K562 (cell line): Measurements from ENCODE around the gene FUNDC1. TPM values are rescaled to one million over a fixed set of nuclear protein-coding genes. Genes with fewer than 3 reads are reported as not detected.

Source experiments
- ATF1 ChIP-seq, 2 experiments: fragments of 450-650 bp in 1 of 2; IDR thresholded peaks; 2 replicates each; pipeline ENCODE4 v1.6.1; 2016; ENCODE audit warnings: missing compliant biosample characterization in 1 of 2, missing genetic modification characterization in 1 of 2
- BCL6 ChIP-seq: fragments of 250-450 bp; sonication (Bioruptor Pico); IDR thresholded peaks from 2 replicates; pipeline ENCODE4 v1.4.0; 2020
- CBFA2T3 ChIP-seq: fragments of 450-650 bp; IDR thresholded peaks from 2 replicates; pipeline ENCODE4 v1.6.1; 2017
- CSDE1 ChIP-seq, 2 experiments: fragments of 450-650 bp; IDR thresholded peaks; 2 replicates each; pipeline ENCODE4 v1.6.1; 2016; ENCODE audit warnings: mild to moderate bottlenecking in 1 of 2
- HOXB6 ChIP-seq: fragments of 250-450 bp; sonication (Bioruptor Pico); IDR thresholded peaks from 2 replicates; pipeline ENCODE4 v1.5.1; 2022; ENCODE audit warnings: mild to moderate bottlenecking, borderline replicate concordance
- MAFK ChIP-seq: IDR thresholded peaks from 2 replicates; pipeline ENCODE4 v1.6.1; 2011; ENCODE audit warnings: low read length, improper control_type of control experiment
- MCM3 ChIP-seq: fragments of 450-650 bp; IDR thresholded peaks from 2 replicates; pipeline ENCODE4 v1.6.1; 2016
- MLX ChIP-seq, 2 experiments: fragments of 450-650 bp in 1 of 2; sonication (generic) in 1 of 2; formaldehyde crosslinking; conservative IDR thresholded peaks; 2 replicates each; pipeline versions ENCODE4 v1.4.0 to v1.8.1; 2020 to 2022; ENCODE audit warnings: mild to moderate bottlenecking in 1 of 2, missing genetic modification reagents in 1 of 2
- MTF1 ChIP-seq: fragments of 250-450 bp; sonication (Bioruptor Pico); IDR thresholded peaks from 2 replicates; pipeline ENCODE4 v1.9.0; 2021; ENCODE audit warnings: moderate library complexity, mild to moderate bottlenecking, inconsistent platforms, borderline replicate concordance
- SMARCC2 ChIP-seq: fragments of 450-650 bp; IDR thresholded peaks from 2 replicates; pipeline ENCODE4 v1.6.1; 2017; ENCODE audit warnings: antibody characterized with exemption, moderate library complexity, mild to moderate bottlenecking, low read depth
- SNRNP70 ChIP-seq: fragments of 200-400 bp; formaldehyde crosslinking; optimal IDR thresholded peaks from 2 replicates; pipeline ENCODE3; 2017; ENCODE audit warnings: low read depth, low read length
- STAT5B ChIP-seq: fragments of 250-450 bp; sonication (Bioruptor Pico); IDR thresholded peaks from 2 replicates; pipeline ENCODE4 v1.8.0; 2021; ENCODE audit warnings: mild to moderate bottlenecking, inconsistent platforms
- TARDBP ChIP-seq: fragments of 450-650 bp; IDR thresholded peaks from 2 replicates; pipeline ENCODE4 v1.6.1; 2016
- TBL1XR1 ChIP-seq, 2 experiments: IDR thresholded peaks; 2 replicates each; pipeline ENCODE4 v1.6.1; 2012; ENCODE audit warnings: improper control_type of control experiment in 2 of 2, low read length in 2 of 2, mild to moderate bottlenecking in 1 of 2
- THAP7 ChIP-seq: fragments of 250-450 bp; sonication (Bioruptor Pico); IDR thresholded peaks from 2 replicates; pipeline ENCODE4 v1.5.0; 2021
- ZKSCAN8 ChIP-seq: fragments of 200-800 bp; sonication (Bioruptor generic); IDR thresholded peaks from 2 replicates; pipeline ENCODE4 v1.6.1; 2016; ENCODE audit warnings: missing genetic modification characterization, missing compliant biosample characterization
- ZNF217 ChIP-seq: sonication (generic); formaldehyde crosslinking; IDR thresholded peaks from 2 replicates; pipeline ENCODE4 v1.8.0; 2022; ENCODE audit warnings: mild to moderate bottlenecking, missing genetic modification reagents
- ZNF239 ChIP-seq: fragments of 250-450 bp; sonication (Bioruptor Pico); IDR thresholded peaks from 2 replicates; pipeline ENCODE4 v1.4.0; 2020; ENCODE audit warnings: mild to moderate bottlenecking
- polyA plus RNA-seq, 8 experiments: library from polyadenylated mRNA; depleted of rRNA in 4 of 8; stranded (reverse) in 5 of 8; unstranded in 3 of 8; fragments of >200 nt; fragmentation: Nextera tagmentation in 2 of 8; fragmentation: Illumina TruSeq in 1 of 8; extraction: Ambion mirVana in 2 of 8; extraction: Trizol in 1 of 8; gene quantifications; 2 replicates each; pipeline versions ENCODE4 v1.2.1 to v1.2.3, GENCODE V29; 2011 to 2014; ENCODE audit warnings: inconsistent platforms in 1 of 8, missing spikeins in 1 of 8
- total RNA-seq, 7 experiments: library from RNA; depleted of rRNA in 6 of 7; stranded (reverse); fragments of >200 nt in 6 of 7; fragmentation: Illumina TruSeq in 2 of 7; extraction: Trizol in 2 of 7; gene quantifications; 2 replicates each; pipeline versions ENCODE4 v1.2.1 to v1.2.3, GENCODE V29; 2011 to 2021; ENCODE audit warnings: low replicate concordance in 1 of 7
- TF ChIP-seq, protein P1 (sequence below), 2 experiments: IDR thresholded peaks; 2 replicates each; pipeline ENCODE4 v1.6.1; 2011; ENCODE audit warnings: borderline replicate concordance in 1 of 2, control low read depth in 1 of 2, low read depth in 1 of 2, low read length in 1 of 2, mild to moderate bottlenecking in 1 of 2, mixed read lengths in 1 of 2, moderate library complexity in 1 of 2; ENCODE audit not compliant: insufficient read depth in 1 of 2, insufficient read length in 1 of 2, poor library complexity in 1 of 2, severe bottlenecking in 1 of 2; ENCODE audit errors: extremely low read depth in 1 of 2
- TF ChIP-seq, protein P2 (sequence below): sonication (generic); formaldehyde crosslinking; IDR thresholded peaks from 2 replicates; pipeline ENCODE4 v1.8.1; 2023; ENCODE audit warnings: missing genetic modification reagents, mild to moderate bottlenecking, borderline replicate concordance

The FUNDC1 gene
- total and polyA plus RNA-seq, 9 of the 15 experiments (the other 6 are each of a cell fraction or from before 2014, with no cell fraction given): 15.6 to 59.1 (median 29.3) TPM

DNA sequence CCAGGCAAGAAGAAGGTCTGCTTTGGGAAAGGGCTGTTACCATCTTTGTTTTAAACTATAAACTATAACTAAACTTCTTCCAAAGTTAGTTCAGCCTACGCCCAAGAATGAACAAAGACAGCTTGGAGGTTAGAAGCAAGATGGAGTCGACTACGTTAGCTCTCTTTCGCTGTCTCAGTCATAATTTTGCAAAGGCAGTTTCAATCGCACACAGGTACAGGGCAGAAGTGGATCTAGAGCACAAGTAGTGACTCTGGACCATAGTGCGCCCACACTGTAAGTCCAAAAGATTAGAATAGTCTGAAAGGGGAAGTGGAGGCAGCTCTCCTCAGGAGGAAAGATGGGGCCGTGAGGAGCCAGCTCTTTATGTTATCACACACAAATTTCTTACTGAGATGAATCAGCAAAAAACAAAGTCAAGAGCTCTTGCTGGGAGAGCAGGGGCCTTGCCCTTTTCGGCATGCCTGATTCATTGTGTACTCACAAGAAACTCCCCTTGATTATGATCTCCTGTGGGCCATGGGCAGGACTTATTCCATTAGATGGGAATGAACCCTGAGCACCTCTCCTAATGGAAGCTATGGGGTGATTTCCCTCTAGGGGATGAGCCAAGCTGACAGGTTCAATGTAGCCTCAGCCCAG, 58.6 kb downstream of the FUNDC1 start (continued):
- TF ChIP-seq THAP7: no peak
- TF ChIP-seq SMARCC2: no peak
- no peak for TF ChIP-seq ZNF217 (CRISPR knock-in tag)
- TF ChIP-seq CSDE1 (IDR thresholded peaks at IDR 0.05): no peak
- TF ChIP-seq TBL1XR1 (IDR thresholded peaks at IDR 0.05; ENCODE audit: low read length in 2 of 2): no peak
- TF ChIP-seq MLX (CRISPR knock-in tag; conservative IDR thresholded peaks at IDR 0.05): no peak
- no peak for TF ChIP-seq MTF1
- TF ChIP-seq, protein P1, sequence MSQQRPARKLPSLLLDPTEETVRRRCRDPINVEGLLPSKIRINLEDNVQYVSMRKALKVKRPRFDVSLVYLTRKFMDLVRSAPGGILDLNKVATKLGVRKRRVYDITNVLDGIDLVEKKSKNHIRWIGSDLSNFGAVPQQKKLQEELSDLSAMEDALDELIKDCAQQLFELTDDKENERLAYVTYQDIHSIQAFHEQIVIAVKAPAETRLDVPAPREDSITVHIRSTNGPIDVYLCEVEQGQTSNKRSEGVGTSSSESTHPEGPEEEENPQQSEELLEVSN (IDR thresholded peaks at IDR 0.05; ENCODE audit: borderline replicate concordance in 1 of 2, extremely low read depth in 1 of 2, insufficient read depth in 1 of 2, insufficient read length in 1 of 2, low read depth in 1 of 2, low read length in 1 of 2, poor library complexity in 1 of 2, severe bottlenecking in 1 of 2): no peak
- TF ChIP-seq MAFK: peak; percentile 82
- TF ChIP-seq, protein P2, sequence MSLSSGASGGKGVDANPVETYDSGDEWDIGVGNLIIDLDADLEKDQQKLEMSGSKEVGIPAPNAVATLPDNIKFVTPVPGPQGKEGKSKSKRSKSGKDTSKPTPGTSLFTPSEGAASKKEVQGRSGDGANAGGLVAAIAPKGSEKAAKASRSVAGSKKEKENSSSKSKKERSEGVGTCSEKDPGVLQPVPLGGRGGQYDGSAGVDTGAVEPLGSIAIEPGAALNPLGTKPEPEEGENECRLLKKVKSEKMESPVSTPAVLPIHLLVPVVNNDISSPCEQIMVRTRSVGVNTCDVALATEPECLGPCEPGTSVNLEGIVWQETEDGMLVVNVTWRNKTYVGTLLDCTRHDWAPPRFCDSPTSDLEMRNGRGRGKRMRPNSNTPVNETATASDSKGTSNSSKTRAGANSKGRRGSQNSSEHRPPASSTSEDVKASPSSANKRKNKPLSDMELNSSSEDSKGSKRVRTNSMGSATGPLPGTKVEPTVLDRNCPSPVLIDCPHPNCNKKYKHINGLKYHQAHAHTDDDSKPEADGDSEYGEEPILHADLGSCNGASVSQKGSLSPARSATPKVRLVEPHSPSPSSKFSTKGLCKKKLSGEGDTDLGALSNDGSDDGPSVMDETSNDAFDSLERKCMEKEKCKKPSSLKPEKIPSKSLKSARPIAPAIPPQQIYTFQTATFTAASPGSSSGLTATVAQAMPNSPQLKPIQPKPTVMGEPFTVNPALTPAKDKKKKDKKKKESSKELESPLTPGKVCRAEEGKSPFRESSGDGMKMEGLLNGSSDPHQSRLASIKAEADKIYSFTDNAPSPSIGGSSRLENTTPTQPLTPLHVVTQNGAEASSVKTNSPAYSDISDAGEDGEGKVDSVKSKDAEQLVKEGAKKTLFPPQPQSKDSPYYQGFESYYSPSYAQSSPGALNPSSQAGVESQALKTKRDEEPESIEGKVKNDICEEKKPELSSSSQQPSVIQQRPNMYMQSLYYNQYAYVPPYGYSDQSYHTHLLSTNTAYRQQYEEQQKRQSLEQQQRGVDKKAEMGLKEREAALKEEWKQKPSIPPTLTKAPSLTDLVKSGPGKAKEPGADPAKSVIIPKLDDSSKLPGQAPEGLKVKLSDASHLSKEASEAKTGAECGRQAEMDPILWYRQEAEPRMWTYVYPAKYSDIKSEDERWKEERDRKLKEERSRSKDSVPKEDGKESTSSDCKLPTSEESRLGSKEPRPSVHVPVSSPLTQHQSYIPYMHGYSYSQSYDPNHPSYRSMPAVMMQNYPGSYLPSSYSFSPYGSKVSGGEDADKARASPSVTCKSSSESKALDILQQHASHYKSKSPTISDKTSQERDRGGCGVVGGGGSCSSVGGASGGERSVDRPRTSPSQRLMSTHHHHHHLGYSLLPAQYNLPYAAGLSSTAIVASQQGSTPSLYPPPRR (CRISPR knock-in tag): no peak
- no peak for TF ChIP-seq ATF1 (CRISPR knock-in tag; IDR thresholded peaks at IDR 0.05)
- no peak; the same call in 1 of the 2 replicates for TF ChIP-seq ATF1 (tag; IDR thresholded peaks at IDR 0.05)
- TF ChIP-seq ZKSCAN8 (CRISPR knock-in tag): no peak
- no peak for TF ChIP-seq TARDBP
- TF ChIP-seq HOXB6 (CRISPR knock-in tag): no peak
- no peak for TF ChIP-seq CBFA2T3
- TF ChIP-seq BCL6 (CRISPR knock-in tag): peak; percentile 84
- TF ChIP-seq MCM3: no peak
- peak; percentile 85 for TF ChIP-seq ZNF239 (CRISPR knock-in tag)
- TF ChIP-seq STAT5B (CRISPR knock-in tag): no peak
- no peak for TF ChIP-seq SNRNP70
